GM19397 (cell line): ENCODE measurements around the gene SH3BP5.

Experiments
- ATAC-seq: cut with Tn5 transposase; IDR thresholded peaks from one replicate; pipeline ENCODE4 v1.9.1; 2021; ENCODE audit warnings: mild to moderate bottlenecking, moderate library complexity; ENCODE audit not compliant: unreplicated experiment

The SH3BP5 gene

GRCh38 chr3:15277861-15278500 is 54.4 kb downstream of the SH3BP5 start:
- ATAC-seq, result no peak

DNA sequence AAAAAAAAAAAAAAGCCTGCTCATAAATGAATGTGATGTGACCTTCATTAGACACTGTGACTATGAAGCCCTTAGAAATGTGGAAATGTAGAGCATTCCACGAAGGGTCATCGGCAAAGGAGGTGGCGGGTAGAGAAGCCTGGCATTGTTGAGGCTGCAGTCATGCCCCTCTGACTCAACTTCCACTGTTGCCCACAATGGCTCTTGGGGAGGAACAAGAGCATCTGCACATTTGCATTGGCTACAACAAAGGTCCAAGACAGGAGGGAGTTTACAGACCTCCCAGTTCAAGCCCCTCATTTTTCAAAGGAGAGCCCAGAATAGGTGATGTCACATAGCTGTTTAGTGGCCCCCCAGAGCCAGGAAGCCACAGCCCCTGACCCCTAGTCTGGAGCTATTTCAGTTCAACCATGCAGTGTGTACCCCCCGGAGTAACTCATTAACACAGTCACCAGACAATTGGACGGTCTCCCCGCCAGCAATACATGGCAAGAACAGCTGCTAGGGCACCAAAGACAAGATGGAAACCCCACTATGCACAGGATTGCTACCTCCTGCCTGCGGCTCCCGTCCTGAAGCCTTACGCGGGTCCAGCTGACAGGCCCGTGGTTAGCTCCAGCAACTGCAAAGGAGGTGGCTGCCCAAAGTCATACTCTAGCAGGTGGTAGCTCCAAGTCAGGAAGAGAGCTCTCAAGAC is 56.2 kb downstream of the SH3BP5 start:
- no peak for ATAC-seq

DNA sequence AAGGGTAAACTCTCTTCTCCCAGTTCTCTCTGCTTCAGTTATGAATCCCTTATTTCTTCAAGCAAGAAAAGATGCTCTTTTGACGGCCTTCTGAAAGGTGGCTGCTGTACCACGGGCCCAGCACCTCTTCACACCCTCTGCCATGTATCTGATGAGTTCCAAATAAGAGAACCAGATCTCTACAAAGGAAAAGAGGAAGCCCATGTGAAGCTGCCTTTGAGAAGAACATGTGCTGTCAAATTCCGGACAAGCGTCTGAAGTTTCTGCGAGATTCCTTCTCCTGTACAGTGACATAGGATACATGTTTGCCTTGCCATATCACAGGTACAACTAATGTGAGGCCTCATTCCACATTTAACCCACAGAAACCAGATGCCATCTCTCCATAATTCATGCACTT is 59.2 kb downstream of the SH3BP5 start:
- no peak for ATAC-seq

DNA sequence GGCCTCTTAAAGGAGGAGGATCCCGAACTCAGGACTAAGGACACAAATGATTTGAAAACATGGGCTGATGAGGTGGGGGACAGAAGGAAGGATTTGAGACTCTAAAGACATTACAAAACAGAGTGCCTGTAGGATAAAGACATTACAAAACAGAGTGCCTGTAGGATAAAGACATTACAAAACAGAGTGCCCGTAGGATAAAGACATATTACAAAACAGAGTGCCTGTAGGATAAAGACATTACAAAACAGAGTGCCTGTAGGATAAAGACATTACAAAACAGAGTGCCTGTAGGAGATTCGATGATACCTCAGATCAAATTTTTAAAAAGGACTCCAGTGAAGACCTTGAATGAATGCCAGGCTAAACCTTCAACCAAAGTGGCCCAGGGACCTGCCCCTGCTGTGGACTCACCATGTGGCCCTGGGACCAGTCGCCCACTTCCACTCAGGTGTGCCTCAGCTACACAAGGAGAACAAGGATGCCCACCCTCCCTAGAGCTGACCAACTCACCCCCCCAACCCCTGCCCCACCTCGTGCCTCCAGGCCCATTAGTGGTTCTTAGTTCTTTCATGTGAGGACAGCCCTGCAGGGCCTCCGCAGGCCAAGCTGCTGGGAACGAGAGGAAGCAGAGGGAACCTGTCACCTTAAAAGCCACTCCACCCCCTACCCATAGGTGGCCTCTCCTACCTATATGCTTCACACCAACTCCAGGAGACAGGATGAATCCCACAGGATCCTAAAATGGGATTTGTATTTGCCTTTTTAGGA is 59.8 kb downstream of the SH3BP5 start:
- no peak for ATAC-seq

GRCh38 chr3:15271785-15272381 is 60.5 kb downstream of the SH3BP5 start:
- ATAC-seq, result no peak

GRCh38 chr3:15271030-15271429 is 61.4 kb downstream of the SH3BP5 start:
- ATAC-seq, result no peak

DNA sequence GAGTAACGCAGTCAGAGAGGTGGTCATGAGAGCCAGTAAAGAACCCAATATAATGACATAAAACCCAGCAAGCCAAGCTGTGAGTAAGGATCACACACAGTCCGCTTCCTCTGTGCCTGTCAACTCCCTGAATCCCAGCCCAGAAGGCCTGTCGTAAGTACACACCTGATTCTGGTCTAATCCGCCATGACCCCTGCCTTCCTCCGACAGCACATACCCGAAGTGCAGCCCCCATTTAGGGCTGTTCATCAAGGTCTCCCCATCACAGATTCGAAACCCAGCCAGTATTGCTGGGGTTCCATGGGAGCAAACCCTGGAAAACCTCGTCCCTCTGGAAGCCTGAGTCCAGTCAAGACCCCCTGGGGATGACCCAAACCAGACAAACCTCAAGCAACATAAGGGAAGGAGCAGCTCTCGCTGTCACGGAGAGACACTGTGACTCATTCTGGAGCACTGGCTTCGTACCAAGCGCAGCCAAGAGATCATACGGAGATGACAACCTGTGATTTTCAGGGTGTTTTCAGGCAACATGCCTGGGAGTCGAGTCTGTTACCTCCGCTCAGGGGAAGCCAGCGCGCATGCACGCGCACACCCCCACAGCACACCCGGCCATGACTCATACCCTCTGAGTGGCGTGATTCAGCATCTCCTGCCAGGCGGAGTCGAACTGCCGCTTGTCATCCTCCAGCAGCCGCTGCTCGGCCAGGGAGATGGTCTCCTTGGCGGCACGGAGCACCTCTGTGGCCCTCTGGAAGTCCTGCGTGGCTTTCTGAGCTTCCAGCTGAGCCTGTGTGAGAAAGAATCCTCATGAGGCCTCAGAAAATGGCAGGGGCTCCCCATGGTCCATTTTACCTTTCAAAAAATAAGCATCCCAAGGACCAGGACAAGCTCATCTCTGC is 63.0 kb downstream of the SH3BP5 start:
- peak; percentile 45 for ATAC-seq

DNA sequence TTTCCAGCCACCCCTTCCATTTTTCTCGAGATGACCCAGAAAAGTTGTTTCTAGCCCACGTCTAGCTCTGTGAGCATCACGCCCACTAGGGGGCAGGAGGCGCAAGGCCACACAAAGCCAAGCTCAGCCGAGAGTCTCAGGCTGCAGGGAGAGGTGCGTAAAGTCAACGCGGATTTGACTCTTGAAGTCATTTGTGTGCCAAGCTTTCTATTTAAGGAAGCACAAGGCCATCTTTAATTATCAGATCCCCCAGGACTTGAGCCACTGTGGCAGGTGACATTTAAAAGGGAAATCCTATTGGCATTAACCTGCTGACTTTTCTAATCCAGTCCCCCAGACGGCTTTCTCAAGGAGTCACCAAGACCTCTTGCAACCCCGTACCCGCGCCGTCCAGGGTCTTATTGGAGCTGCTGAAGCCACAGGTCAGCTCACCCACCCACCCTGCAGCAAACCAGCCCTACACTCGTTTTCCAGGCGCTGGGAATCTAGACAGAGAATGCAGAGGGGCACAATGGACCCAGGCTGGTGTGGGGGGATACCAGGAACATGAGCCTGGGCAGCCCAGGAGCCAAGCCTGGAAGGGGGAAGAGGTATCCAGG is 64.3 kb downstream of the SH3BP5 start:
- no peak for ATAC-seq

GRCh38 chr3:15267502-15267901 is 64.9 kb downstream of the SH3BP5 start:
- no peak for ATAC-seq

DNA sequence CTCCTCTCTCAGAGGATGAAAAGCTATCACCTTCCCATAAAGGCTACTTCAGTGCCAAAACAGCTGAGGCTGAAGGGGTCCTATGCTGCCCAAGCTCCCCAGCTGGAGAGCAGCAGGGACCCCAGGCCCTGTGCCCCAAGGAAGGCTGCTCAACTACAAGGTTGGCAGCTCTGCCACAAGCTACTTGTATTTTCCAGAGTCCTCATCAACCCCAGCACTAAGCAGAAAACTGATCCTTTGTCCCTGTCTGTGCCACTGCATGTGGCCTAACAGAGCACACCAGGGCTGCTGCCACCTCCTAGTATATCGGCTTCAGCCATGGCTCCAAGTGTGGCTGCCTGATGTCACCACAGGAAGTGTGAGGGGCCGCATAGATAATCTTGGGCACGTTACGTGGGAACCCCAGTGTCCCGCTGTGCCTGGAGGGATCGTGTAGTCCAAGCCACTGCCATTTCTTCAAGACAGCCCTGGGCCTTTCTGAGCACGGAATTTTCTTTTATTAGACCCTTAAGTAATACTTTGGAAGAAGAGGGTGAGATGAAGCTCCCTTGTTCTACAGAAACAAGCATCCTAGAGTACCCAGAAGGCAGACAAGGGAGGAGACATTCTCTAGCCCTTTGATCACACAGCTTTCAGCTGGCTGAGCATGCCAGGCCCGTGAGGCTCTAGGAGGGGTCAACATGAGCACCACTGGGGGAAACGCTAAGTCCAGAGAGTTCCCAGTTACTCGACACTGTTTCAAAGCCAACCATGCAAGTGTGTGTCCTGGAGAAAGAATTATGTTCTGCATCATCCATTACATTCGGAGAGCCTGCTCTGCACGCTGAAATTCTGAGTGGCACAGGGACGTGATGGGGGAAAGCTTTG is 65.6 kb downstream of the SH3BP5 start:
- ATAC-seq, result no peak

- no peak for ATAC-seq
These were observed 66.5 kb downstream of the SH3BP5 start for GRCh38 chr3:15265655-15266509.

DNA sequence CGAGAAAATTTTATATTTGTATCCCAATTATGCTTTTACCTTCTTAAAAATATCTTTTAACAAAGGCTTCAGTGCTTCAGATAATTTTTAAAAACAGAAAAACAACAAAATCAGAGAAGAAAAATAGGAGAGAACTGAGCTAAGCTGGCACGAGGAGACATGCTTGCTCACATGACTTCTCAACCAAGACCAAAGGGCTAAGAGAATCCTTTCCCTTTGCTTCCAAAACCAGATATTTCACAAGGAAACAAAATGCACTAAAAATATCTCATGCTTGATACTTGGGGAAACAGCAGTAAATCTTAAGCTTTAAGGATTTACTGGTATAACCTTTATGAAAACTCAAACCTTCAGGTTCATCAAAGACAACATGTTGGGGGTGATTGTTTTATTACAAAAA is 67.9 kb downstream of the SH3BP5 start:
- ATAC-seq, result no peak

GRCh38 chr3:15263926-15264325 is 68.5 kb downstream of the SH3BP5 start:
- no peak for ATAC-seq

GRCh38 chr3:15263120-15263519 is 69.3 kb downstream of the SH3BP5 start:
- ATAC-seq, result no peak

DNA sequence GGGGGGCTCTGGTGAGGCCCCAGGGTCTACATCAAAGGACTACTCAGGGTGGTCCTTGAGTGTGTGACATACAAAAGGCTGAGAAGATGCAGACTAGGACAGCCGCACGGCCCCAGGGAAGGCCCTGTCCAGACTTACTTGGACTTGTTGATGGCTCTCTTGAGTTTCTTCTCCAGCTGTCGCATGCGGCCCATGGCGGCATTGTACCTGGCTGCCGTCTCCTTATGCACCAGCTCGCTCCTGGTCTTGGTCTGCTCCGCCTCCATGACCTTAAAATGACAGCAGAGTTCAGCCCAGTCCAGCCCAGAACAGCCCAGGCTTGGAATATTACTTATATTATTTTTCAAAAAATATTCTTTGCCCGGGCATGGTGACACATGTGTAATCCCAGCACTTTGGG is 70.4 kb downstream of the SH3BP5 start:
- ATAC-seq, result no peak

GRCh38 chr3:15261274-15261673 is 71.1 kb downstream of the SH3BP5 start:
- no peak for ATAC-seq

GRCh38 chr3:15260531-15260930 is 71.9 kb downstream of the SH3BP5 start:
- no peak for ATAC-seq

DNA sequence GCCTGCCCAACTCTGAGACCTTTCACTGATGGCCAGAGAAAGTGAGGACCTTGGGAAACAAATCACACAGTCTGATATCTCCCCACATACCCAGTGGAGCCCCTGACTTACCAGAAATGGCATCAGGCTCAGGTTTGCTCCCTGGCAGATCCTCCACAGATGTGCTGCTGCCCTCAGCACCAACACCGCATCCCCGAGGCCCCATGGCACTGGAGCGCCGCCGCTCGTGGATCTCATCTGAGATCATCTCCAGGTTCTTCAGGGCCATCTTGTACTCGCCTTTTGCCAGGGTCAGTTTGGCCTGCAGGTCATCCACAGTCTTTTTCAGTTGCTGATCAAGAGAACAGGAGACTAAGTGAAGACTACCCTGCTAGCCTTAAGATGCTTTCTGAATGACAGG is 73.7 kb downstream of the SH3BP5 start:
- ATAC-seq, result no peak
